Measurements from ENCODE around the gene LMTK2. TPM values are rescaled to one million over a fixed set of nuclear protein-coding genes. Genes with fewer than 3 reads are reported as not detected.

The LMTK2 gene
- 12.0 and 15.1 TPM in 2 replicates for total RNA-seq

DNA sequence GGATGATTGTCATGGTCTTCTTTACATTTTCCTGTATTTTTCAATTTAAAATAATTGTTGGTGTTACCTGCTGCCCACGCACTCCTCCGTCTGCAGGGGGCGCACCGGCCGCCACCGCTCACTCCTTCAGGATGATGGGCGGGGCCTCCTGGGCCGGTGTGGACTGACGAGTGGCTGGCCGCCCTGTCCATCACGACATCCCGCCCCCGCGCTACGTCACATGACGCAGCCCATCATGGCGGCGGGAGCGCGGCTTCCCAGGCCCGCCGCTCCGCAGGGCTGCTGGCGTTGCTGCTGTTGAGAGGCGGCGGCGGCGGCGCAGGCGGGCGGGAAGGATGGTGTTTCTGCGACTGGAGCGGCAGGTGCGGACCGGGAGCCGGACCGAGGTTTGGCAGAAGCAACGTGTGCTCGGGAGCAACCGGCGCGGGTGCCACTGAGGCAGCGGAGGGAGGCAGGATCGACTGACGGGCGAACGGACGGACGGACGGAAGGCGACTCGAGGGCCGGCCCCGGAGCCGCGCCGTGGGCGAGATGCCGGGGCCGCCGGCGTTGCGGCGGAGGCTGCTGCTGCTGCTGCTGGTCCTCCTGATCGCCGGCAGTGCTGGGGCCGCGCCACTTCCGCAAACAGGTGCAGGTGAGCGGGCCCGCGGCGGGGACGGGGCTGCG is at the start of gene LMTK2:
TSS of gene LMTK2 (plus strand) at position 216 of the 666 bp plus-strand sequence. CDS start at position 532, 316 bp downstream.
- H3K36me3 Mint-ChIP-seq (ENCODE audit: low read depth), result peaks cover 2% of the 10 kb centered on the region
- peak within 1 kb of the TSS; percentile 95 for H3K27ac Mint-ChIP-seq
- DNase-seq, result peak; percentile 99
- H3K27me3 Mint-ChIP-seq, result no peaks in the 10 kb centered on the region
- peak within 1 kb of the TSS; percentile 99 for H3K4me3 Mint-ChIP-seq
- peaks cover 20% of the 10 kb centered on the region for H3K4me1 Mint-ChIP-seq
- intact Hi-C loops (cut with micrococcal nuclease), result loop anchor here (1.0 to 5.0 kb wide), 6 partner anchors 26 to 234 kb away; partner anchors contain the start of genes ASNS and TECPR1
- peaks cover 3% of the 10 kb centered on the region for H3K9me3 Mint-ChIP-seq

- H3K4me3 Mint-ChIP-seq, result no peak overlapping the region
- intact Hi-C loops (cut with micrococcal nuclease), result no loop called here
- no peaks in the 10 kb centered on the region for H3K36me3 Mint-ChIP-seq (ENCODE audit: low read depth)
- no peaks in the 10 kb centered on the region for H3K9me3 Mint-ChIP-seq
- no peaks in the 10 kb centered on the region for H3K4me1 Mint-ChIP-seq
- no peak for DNase-seq
- H3K27me3 Mint-ChIP-seq, result no peaks in the 10 kb centered on the region
- no peak overlapping the region for H3K27ac Mint-ChIP-seq
Measured at GRCh38 chr7:98057157-98057556, 49.5 kb upstream of the LMTK2 start.

- H3K27me3 Mint-ChIP-seq, result no peaks in the 10 kb centered on the region
- no peaks in the 10 kb centered on the region for H3K4me1 Mint-ChIP-seq
- H3K9me3 Mint-ChIP-seq, result no peaks in the 10 kb centered on the region
- no peak overlapping the region for H3K4me3 Mint-ChIP-seq
- intact Hi-C loops (cut with micrococcal nuclease), result no loop called here
- no peak for DNase-seq
- H3K27ac Mint-ChIP-seq, result no peak overlapping the region
- no peaks in the 10 kb centered on the region for H3K36me3 Mint-ChIP-seq (ENCODE audit: low read depth)
Measured at GRCh38 chr7:98058186-98058585, 48.5 kb upstream of the LMTK2 start.

- Mint-ChIP-seq H3K4me1 (no peaks in the 10 kb centered on the region), H3K36me3 (ENCODE audit: low read depth) (no peaks in the 10 kb centered on the region), H3K9me3 (no peaks in the 10 kb centered on the region), H3K4me3 (no peak overlapping the region), H3K27me3 (no peaks in the 10 kb centered on the region), H3K27ac (no peak overlapping the region)
- DNase-seq, result no peak
- intact Hi-C loops (cut with micrococcal nuclease), result no loop called here
Measured at GRCh38 chr7:98064233-98064632, 42.4 kb upstream of the LMTK2 start.

DNA sequence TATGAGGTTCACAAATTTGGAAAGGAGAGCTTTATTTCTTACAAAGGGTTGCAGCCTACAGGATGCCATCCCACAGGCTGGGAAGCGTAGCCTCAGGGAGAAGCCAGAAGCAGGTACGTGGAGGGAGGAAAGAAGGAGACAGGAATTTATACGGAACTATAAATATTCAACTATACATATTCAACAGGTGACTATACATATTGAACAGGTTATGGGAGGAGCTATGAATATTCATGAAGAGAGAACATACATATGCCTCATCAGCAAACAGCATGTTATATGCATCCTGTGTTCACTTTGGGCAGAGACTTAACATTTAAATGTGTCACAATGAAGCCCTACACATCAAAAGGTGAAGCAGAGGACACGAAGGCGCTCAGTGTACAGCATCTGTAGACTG is 40.5 kb upstream of the LMTK2 start:
- DNase-seq, result no peak
- no peaks in the 10 kb centered on the region for H3K27me3 Mint-ChIP-seq
- H3K36me3 Mint-ChIP-seq (ENCODE audit: low read depth), result no peaks in the 10 kb centered on the region
- H3K4me1 Mint-ChIP-seq, result no peaks in the 10 kb centered on the region
- H3K4me3 Mint-ChIP-seq, result no peak overlapping the region
- H3K9me3 Mint-ChIP-seq, result no peaks in the 10 kb centered on the region
- intact Hi-C loops (cut with micrococcal nuclease), result no loop called here
- no peak overlapping the region for H3K27ac Mint-ChIP-seq

DNA sequence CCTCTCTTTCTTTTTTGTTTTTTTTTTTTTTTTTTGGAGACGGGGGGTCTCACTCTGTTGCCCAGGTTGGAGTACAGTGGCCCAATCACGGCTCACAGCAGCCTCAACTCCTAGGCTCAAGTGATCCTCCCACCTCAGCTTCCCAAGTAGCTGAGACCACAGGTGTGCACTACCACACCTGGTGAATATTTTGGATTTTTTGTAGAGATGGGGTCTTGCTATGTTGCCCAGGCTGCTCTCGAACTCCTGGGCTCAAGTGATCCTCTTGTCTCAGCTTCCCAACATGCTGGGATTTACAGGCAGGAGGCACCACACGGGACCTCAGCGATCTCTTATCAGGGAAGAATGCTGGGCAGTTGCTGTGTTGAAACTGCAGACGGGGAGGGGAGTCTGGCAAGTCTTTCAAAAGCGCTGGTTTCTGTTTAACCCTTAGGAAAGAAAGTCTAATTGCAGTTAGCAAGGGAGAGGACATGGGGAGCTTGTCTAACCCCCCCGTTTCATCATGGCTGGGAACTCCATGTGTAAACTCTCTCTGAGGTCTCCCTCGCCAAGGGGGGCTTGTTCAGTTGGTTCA is 39.6 kb upstream of the LMTK2 start:
- intact Hi-C loops (cut with micrococcal nuclease), result no loop called here
- Mint-ChIP-seq H3K36me3 (ENCODE audit: low read depth) (no peaks in the 10 kb centered on the region), H3K27me3 (no peaks in the 10 kb centered on the region), H3K9me3 (no peaks in the 10 kb centered on the region), H3K27ac (no peak overlapping the region), H3K4me1 (no peaks in the 10 kb centered on the region), H3K4me3 (no peak overlapping the region)
- no peak for DNase-seq

- intact Hi-C loops (cut with micrococcal nuclease), result no loop called here
- no peak for DNase-seq
- Mint-ChIP-seq H3K36me3 (ENCODE audit: low read depth) (no peaks in the 10 kb centered on the region), H3K4me1 (no peaks in the 10 kb centered on the region), H3K27ac (no peak overlapping the region), H3K4me3 (no peak overlapping the region), H3K27me3 (peaks cover 4% of the 10 kb centered on the region), H3K9me3 (no peaks in the 10 kb centered on the region)
Measured at GRCh38 chr7:98073047-98073446, 33.6 kb upstream of the LMTK2 start.

DNA sequence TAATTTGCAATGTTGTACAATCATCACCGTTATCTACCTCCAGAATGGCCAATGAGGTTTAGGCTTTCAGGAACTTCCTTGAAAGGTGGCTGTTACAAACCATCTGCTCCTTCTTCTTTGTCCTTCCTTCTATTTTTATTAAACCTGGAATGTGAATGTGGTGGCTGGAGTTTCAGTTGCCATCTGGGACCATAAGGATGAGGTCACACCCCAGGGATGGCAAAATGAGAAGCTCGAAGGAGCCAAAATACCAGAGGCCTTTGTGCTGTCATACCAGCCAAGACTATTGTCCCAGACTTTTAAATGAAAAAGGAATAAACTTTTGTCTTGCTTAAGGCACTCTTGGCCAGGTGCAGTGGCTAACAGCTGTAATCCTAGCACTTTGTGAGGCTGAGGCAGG is 30.9 kb upstream of the LMTK2 start:
- no peak overlapping the region for H3K4me3 Mint-ChIP-seq
- H3K9me3 Mint-ChIP-seq, result no peaks in the 10 kb centered on the region
- no peaks in the 10 kb centered on the region for H3K36me3 Mint-ChIP-seq (ENCODE audit: low read depth)
- H3K27ac Mint-ChIP-seq, result no peak overlapping the region
- H3K4me1 Mint-ChIP-seq, result no peaks in the 10 kb centered on the region
- DNase-seq, result no peak
- H3K27me3 Mint-ChIP-seq, result peaks cover 4% of the 10 kb centered on the region
- intact Hi-C loops (cut with micrococcal nuclease), result no loop called here

GRCh38 chr7:98077762-98078161 is 28.9 kb upstream of the LMTK2 start:
- intact Hi-C loops (cut with micrococcal nuclease), result no loop called here
- no peak for DNase-seq
- Mint-ChIP-seq H3K27me3 (peaks cover 4% of the 10 kb centered on the region), H3K4me1 (no peaks in the 10 kb centered on the region), H3K4me3 (no peak overlapping the region), H3K9me3 (no peaks in the 10 kb centered on the region), H3K27ac (no peak overlapping the region), H3K36me3 (ENCODE audit: low read depth) (no peaks in the 10 kb centered on the region)

GRCh38 chr7:98078197-98078870 is 28.3 kb upstream of the LMTK2 start:
- Mint-ChIP-seq H3K27me3 (peaks cover 4% of the 10 kb centered on the region), H3K4me1 (no peaks in the 10 kb centered on the region), H3K4me3 (no peak overlapping the region), H3K36me3 (ENCODE audit: low read depth) (no peaks in the 10 kb centered on the region), H3K27ac (no peak overlapping the region), H3K9me3 (no peaks in the 10 kb centered on the region)
- DNase-seq, result no peak
- intact Hi-C loops (cut with micrococcal nuclease), result no loop called here

DNA sequence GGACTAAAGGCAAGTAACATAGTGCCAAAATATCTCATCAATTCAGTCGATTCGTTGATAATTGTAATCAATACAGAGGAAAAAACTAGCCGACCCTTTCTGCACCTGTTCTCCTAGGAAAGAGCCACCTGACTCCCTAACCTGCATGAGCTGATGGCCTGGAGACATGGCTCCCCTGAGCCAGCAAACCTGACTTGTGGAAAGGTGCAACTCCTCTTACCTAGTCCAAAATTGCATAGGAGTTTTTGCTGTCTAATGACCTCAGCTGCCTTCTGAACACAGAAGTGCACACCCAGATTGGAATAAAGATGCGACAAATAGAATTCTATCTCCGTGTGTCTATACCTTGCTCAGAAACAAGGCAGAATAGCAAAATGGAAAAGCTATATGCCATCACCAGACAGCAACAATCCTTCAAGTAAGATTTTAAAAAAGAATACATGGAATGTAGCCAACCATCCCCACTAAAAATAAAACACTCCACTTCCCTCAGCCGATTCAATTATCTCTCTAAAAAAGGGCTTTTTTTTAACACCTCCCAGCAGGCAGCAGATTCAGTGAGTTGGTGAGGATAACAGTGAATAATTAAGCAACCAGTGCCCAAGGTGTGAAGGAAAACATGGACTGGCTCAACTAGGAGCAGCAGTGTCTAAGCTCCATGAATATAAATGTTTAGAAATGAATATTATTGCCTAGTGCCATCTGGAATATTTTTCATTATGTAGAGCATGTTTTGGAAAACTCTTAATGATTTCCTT is 26.6 kb upstream of the LMTK2 start:
- no peaks in the 10 kb centered on the region for H3K36me3 Mint-ChIP-seq (ENCODE audit: low read depth)

DNA sequence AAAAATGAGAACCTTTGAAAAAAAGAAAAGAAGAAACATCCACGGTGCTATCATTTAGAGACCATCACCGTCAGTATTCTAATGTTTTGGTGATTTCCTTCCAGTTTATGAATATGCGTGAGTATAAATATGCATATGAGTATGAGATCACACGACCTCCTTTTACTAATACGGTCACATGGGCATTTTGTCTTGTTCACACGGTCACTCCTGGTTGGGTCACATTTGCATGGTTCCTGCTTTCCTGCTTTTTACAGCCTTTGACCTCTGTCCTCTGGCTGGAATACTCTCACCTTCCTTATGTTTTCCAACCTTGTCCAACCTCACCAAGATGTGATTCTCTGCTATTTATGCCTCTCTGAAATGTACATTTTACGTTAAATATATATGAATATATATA is 25.3 kb upstream of the LMTK2 start:
- no peaks in the 10 kb centered on the region for H3K4me1 Mint-ChIP-seq
- no peak for DNase-seq
- H3K4me3 Mint-ChIP-seq, result no peak overlapping the region
- H3K36me3 Mint-ChIP-seq (ENCODE audit: low read depth), result no peaks in the 10 kb centered on the region
- intact Hi-C loops (cut with micrococcal nuclease), result no loop called here
- peaks cover 4% of the 10 kb centered on the region for H3K27me3 Mint-ChIP-seq
- H3K9me3 Mint-ChIP-seq, result no peaks in the 10 kb centered on the region
- H3K27ac Mint-ChIP-seq, result no peak overlapping the region

More for the DNA sequence above, 26.6 kb upstream of the LMTK2 start:
- intact Hi-C loops (cut with micrococcal nuclease), result no loop called here
- no peak for DNase-seq
- Mint-ChIP-seq H3K27me3 (peaks cover 4% of the 10 kb centered on the region), H3K27ac (no peak overlapping the region), H3K4me3 (no peak overlapping the region), H3K4me1 (no peaks in the 10 kb centered on the region), H3K9me3 (no peaks in the 10 kb centered on the region)

DNA sequence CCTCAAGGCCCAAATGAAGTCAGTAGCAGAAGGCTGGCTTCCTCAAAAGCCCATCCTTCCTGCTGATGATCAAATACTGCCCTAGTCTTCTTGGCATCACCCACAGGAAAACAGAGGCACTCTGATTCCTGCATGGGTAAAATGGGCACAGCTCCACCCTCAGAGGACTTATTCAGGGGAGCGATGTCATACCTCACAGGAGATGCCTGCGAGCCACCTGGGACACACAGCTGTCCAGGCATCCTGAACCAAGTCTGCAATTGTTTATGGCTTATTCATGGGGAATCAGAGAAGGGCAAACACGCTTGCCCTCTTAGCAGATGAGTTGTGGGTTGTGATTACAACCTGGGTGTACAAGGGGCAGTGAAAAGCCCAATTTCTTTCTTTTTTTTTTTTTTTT is 22.0 kb upstream of the LMTK2 start:
- intact Hi-C loops (cut with micrococcal nuclease), result no loop called here
- no peak for DNase-seq
- H3K27ac Mint-ChIP-seq, result no peak overlapping the region
- no peaks in the 10 kb centered on the region for H3K36me3 Mint-ChIP-seq (ENCODE audit: low read depth)
- no peak overlapping the region for H3K4me3 Mint-ChIP-seq
- no peaks in the 10 kb centered on the region for H3K9me3 Mint-ChIP-seq
- H3K27me3 Mint-ChIP-seq, result no peaks in the 10 kb centered on the region
- H3K4me1 Mint-ChIP-seq, result no peaks in the 10 kb centered on the region

GRCh38 chr7:98085674-98086073 is 21.0 kb upstream of the LMTK2 start:
- Mint-ChIP-seq H3K36me3 (ENCODE audit: low read depth) (no peaks in the 10 kb centered on the region), H3K27ac (no peak overlapping the region), H3K4me3 (no peak overlapping the region), H3K4me1 (no peaks in the 10 kb centered on the region), H3K27me3 (no peaks in the 10 kb centered on the region), H3K9me3 (no peaks in the 10 kb centered on the region)
- intact Hi-C loops (cut with micrococcal nuclease), result no loop called here
- DNase-seq, result no peak

Measured in activated CD4-positive, alpha-beta T cell treated with anti-CD3 and anti-CD28 coated beads, Interleukin-2, amount 10 ng/mL, durations not matched to agents 24 days and 14 days (primary cell).